ENCODE results near the gene NEGR1.

NEGR1 gene

GRCh38 chr1:71839876-71840275 lies 442.5 kb downstream of the NEGR1 start:
- Histone ChIP-seq H4K20me1 (ENCODE audit: insufficient read depth) (no peaks in the 10 kb centered on the region), H3K4me1 (ENCODE audit: low read depth, poor library complexity, severe bottlenecking) (no peaks in the 10 kb centered on the region), H3K36me3 (ENCODE audit: insufficient read depth) (no peaks in the 10 kb centered on the region), H3K79me2 (ENCODE audit: insufficient read depth, low read depth) (no peaks in the 10 kb centered on the region), H3K27me3 (ENCODE audit: insufficient read depth, low read depth) (no peaks in the 10 kb centered on the region), H2AFZ (ENCODE audit: low read depth) (no peak overlapping the region), H3K9ac (no peak overlapping the region), H3K4me2 (no peak overlapping the region), H3K27ac (no peak overlapping the region), H3K4me3 (IDR thresholded peaks at IDR 0.05; ENCODE audit: insufficient read depth, low read depth, low read length) (no peak overlapping the region)
- no peak for TF ChIP-seq CTCF (conservative IDR thresholded peaks at IDR 0.05; ENCODE audit: low read depth, low read length)

- Histone ChIP-seq H3K4me2 (no peak overlapping the region), H3K9ac (no peak overlapping the region), H3K36me3 (ENCODE audit: insufficient read depth) (no peaks in the 10 kb centered on the region), H3K4me3 (IDR thresholded peaks at IDR 0.05; ENCODE audit: insufficient read depth, low read depth, low read length) (no peak overlapping the region), H3K27ac (no peak overlapping the region), H4K20me1 (ENCODE audit: insufficient read depth) (no peaks in the 10 kb centered on the region), H3K27me3 (ENCODE audit: insufficient read depth, low read depth) (no peaks in the 10 kb centered on the region), H3K4me1 (ENCODE audit: low read depth, poor library complexity, severe bottlenecking) (no peaks in the 10 kb centered on the region), H2AFZ (ENCODE audit: low read depth) (no peak overlapping the region), H3K79me2 (ENCODE audit: insufficient read depth, low read depth) (no peaks in the 10 kb centered on the region)
- no peak for TF ChIP-seq CTCF (conservative IDR thresholded peaks at IDR 0.05; ENCODE audit: low read depth, low read length)
Observed at GRCh38 chr1:71836904-71837303, 445.4 kb downstream of the NEGR1 start.

- no peak for TF ChIP-seq CTCF (conservative IDR thresholded peaks at IDR 0.05; ENCODE audit: low read depth, low read length)
- H3K79me2 ChIP-seq (ENCODE audit: insufficient read depth, low read depth), result no peaks in the 10 kb centered on the region
- H2AFZ ChIP-seq (ENCODE audit: low read depth), result no peak overlapping the region
- H3K4me2 ChIP-seq, result no peak overlapping the region
- H3K4me1 ChIP-seq (ENCODE audit: low read depth, poor library complexity, severe bottlenecking), result no peaks in the 10 kb centered on the region
- no peaks in the 10 kb centered on the region for H4K20me1 ChIP-seq (ENCODE audit: insufficient read depth)
- no peaks in the 10 kb centered on the region for H3K36me3 ChIP-seq (ENCODE audit: insufficient read depth)
- H3K27me3 ChIP-seq (ENCODE audit: insufficient read depth, low read depth), result no peaks in the 10 kb centered on the region
- no peak overlapping the region for H3K27ac ChIP-seq
- no peak overlapping the region for H3K9ac ChIP-seq
- no peak overlapping the region for H3K4me3 ChIP-seq (IDR thresholded peaks at IDR 0.05; ENCODE audit: insufficient read depth, low read depth, low read length)
Observed at GRCh38 chr1:71835442-71835813, 446.9 kb downstream of the NEGR1 start.

GRCh38 chr1:71834601-71835441 lies 447.5 kb downstream of the NEGR1 start:
- H3K27me3 ChIP-seq (ENCODE audit: insufficient read depth, low read depth), result no peaks in the 10 kb centered on the region
- H3K4me2 ChIP-seq, result no peak overlapping the region
- no peaks in the 10 kb centered on the region for H3K4me1 ChIP-seq (ENCODE audit: low read depth, poor library complexity, severe bottlenecking)
- no peak overlapping the region for H3K4me3 ChIP-seq (IDR thresholded peaks at IDR 0.05; ENCODE audit: insufficient read depth, low read depth, low read length)
- H3K27ac ChIP-seq, result no peak overlapping the region
- H3K79me2 ChIP-seq (ENCODE audit: insufficient read depth, low read depth), result no peaks in the 10 kb centered on the region
- H2AFZ ChIP-seq (ENCODE audit: low read depth), result no peak overlapping the region
- H3K9ac ChIP-seq, result no peak overlapping the region
- no peaks in the 10 kb centered on the region for H4K20me1 ChIP-seq (ENCODE audit: insufficient read depth)
- no peak for TF ChIP-seq CTCF (conservative IDR thresholded peaks at IDR 0.05; ENCODE audit: low read depth, low read length)
- H3K36me3 ChIP-seq (ENCODE audit: insufficient read depth), result no peaks in the 10 kb centered on the region

Data from KMS-11 (cell line).